D721Med (cell line): Measurements from ENCODE around the gene RNF144A.

ENCODE experiments used
- DNase-seq: peaks from one replicate; pipeline ENCODE4 v3.0.0; 2011; ENCODE audit warnings: low spot score; ENCODE audit not compliant: insufficient read length
- FAIRE-seq: peaks from 2 replicates; lab custom pipeline; 2011; peaks lifted over from hg19 to GRCh38; lab: Jason Lieb, UNC
- CTCF ChIP-seq: IDR thresholded peaks from 2 replicates; pipeline ENCODE4 v1.5.1; 2012; ENCODE audit warnings: mild to moderate bottlenecking, control low read depth; ENCODE audit not compliant: insufficient read depth; ENCODE audit errors: missing control alignments

RNF144A gene

GRCh38 chr2:6916224-6916623 is 988 bp upstream of the RNF144A start:
- no peak for FAIRE-seq
- TF ChIP-seq CTCF: no peak

GRCh38 chr2:6916736-6917070 is 509 bp upstream of the RNF144A start:
- no peak for DNase-seq
- FAIRE-seq: no peak

More at GRCh38 chr2:6916224-6916623, 988 bp upstream of the RNF144A start:
- DNase-seq: no peak

GRCh38 chr2:6917761-6918421 is 679 bp downstream of the RNF144A start:
- FAIRE-seq (no peak), DNase-seq (no peak)
- TF ChIP-seq CTCF: no peak

More at GRCh38 chr2:6916736-6917070, 509 bp upstream of the RNF144A start:
- TF ChIP-seq CTCF: no peak

GRCh38 chr2:6919901-6920742 is 2.9 kb downstream of the RNF144A start:
- no peak for FAIRE-seq
- no peak for DNase-seq
- TF ChIP-seq CTCF: no peak

GRCh38 chr2:6920743-6921064 is 3.5 kb downstream of the RNF144A start:
- no peak for DNase-seq
- no peak for TF ChIP-seq CTCF
- FAIRE-seq: no peak

GRCh38 chr2:6921321-6921922 is 4.2 kb downstream of the RNF144A start:
- FAIRE-seq (no peak), DNase-seq (no peak)
- TF ChIP-seq CTCF: no peak
